OCI-LY7 (cell line): Measurements from ENCODE around the gene TMED5. TPM values are rescaled to one million over a fixed set of nuclear protein-coding genes. Genes with fewer than 3 reads are reported as not detected.
"Not testable (repeated sequence)": the region's sequence is repeated elsewhere in the genome, so short reads cannot be mapped to it uniquely, and the experiment has no call there.

Experiments used
- BruUV-seq: library from RNA; stranded (reverse); fragments of 400-500 nt; replicated peaks from 2 replicates; lab custom pipeline; 2021; lab: Mats Ljungman, UMichigan
- CTCF ChIA-PET: fragments of 300-600 bp; sonication (Branson Sonifier 250); formaldehyde crosslinking; loops from one replicate; lab custom pipeline; 2022; ENCODE audit warnings: antibody characterized with exemption; ENCODE audit not compliant: unreplicated experiment; lab: Charles Lee
- POLR2A ChIA-PET: fragments of 300-600 bp; sonication (Branson Sonifier 250); formaldehyde crosslinking; loops from one replicate; lab custom pipeline; 2022; ENCODE audit warnings: antibody characterized with exemption; lab: Charles Lee
- DNase-seq: peaks from one replicate; pipeline ENCODE4 v3.0.0-alpha.2; 2015; ENCODE audit warnings: low spot score
- H2AFZ ChIP-seq: fragments of 200-600 bp; sonication (generic), shearing (Covaris generic); 2 replicates; pipeline ENCODE4 v1.6.1; 2014; ENCODE audit warnings: mild to moderate bottlenecking, antibody characterized with exemption, low read length, moderate library complexity
- H3K27ac ChIP-seq: fragments of 200-600 bp; sonication (generic); 2 replicates; pipeline ENCODE4 v1.5.1; 2014; ENCODE audit warnings: mixed run types, low read depth, mild to moderate bottlenecking, moderate library complexity, low read length, inconsistent platforms; ENCODE audit not compliant: poor library complexity, severe bottlenecking
- H3K36me3 ChIP-seq: fragments of 200-600 bp; sonication (generic); 2 replicates; pipeline ENCODE4 v1.6.1; 2014; ENCODE audit warnings: mild to moderate bottlenecking, antibody characterized with exemption, low read length, moderate library complexity, mixed read lengths; ENCODE audit not compliant: insufficient read depth
- H3K4me1 ChIP-seq: fragments of 200-600 bp; sonication (generic); 2 replicates; pipeline ENCODE4 v1.5.1; 2014; ENCODE audit warnings: mild to moderate bottlenecking, low read length; ENCODE audit not compliant: insufficient read depth, poor library complexity, severe bottlenecking
- H3K4me2 ChIP-seq: fragments of 200-600 bp; sonication (generic); 2 replicates; pipeline ENCODE4 v1.6.1; 2014; ENCODE audit warnings: mild to moderate bottlenecking, low read length
- H3K4me3 ChIP-seq: fragments of 200-600 bp; sonication (generic); 2 replicates; pipeline ENCODE4 v1.5.1; 2014; ENCODE audit warnings: mild to moderate bottlenecking, low read depth, low read length; ENCODE audit not compliant: poor library complexity, severe bottlenecking
- H3K79me2 ChIP-seq: fragments of 200-600 bp; sonication (generic); 2 replicates; pipeline ENCODE4 v1.6.1; 2016; ENCODE audit warnings: low read depth, mild to moderate bottlenecking, low read length, moderate library complexity, mixed read lengths; ENCODE audit not compliant: insufficient read depth
- H3K9me2 ChIP-seq: fragments of 200-600 bp; sonication (generic); 2 replicates; pipeline ENCODE4 v1.6.1; 2016; ENCODE audit warnings: mild to moderate bottlenecking, low read length, mixed read lengths; ENCODE audit not compliant: insufficient read depth
- H3K9me3 ChIP-seq: fragments of 200-600 bp; sonication (generic); 2 replicates; pipeline ENCODE4 v1.6.1; 2014; ENCODE audit warnings: mild to moderate bottlenecking, mixed run types, low read length, mixed read lengths
- H4K20me1 ChIP-seq: fragments of 200-600 bp; sonication (generic); 2 replicates; pipeline ENCODE4 v1.6.1; 2014; ENCODE audit warnings: mild to moderate bottlenecking, antibody characterized with exemption, low read length, moderate library complexity, mixed read lengths; ENCODE audit not compliant: insufficient read depth
- EZH2phosphoT487 ChIP-seq: fragments of 200-600 bp; sonication (generic); IDR thresholded peaks from 2 replicates; pipeline ENCODE4 v1.6.1; 2018; ENCODE audit warnings: low read depth, borderline replicate concordance, mild to moderate bottlenecking, mixed run types, antibody characterized with exemption, low read length, moderate library complexity, mixed read lengths
- intact Hi-C: fragments of 100-400 bp; cut with micrococcal nuclease; formaldehyde crosslinking; loops from one replicate; pipeline ENCODE4 v1.10.0; 2022; ENCODE audit not compliant: unreplicated experiment
- total RNA-seq, 2 experiments: library from RNA; depleted of rRNA in 1 of 2; stranded (reverse); fragments of >200 nt in 1 of 2; shearing (Covaris generic) in 1 of 2; gene quantifications; 2 replicates each; pipeline ENCODE4 v1.2.3, GENCODE V29; 2014 to 2022
- TF ChIP-seq, protein P1 (sequence below): fragments of 200-600 bp; sonication (generic); conservative IDR thresholded peaks from 2 replicates; pipeline ENCODE4 v1.5.1; 2014; ENCODE audit warnings: mild to moderate bottlenecking, antibody characterized with exemption, low read length, moderate library complexity, mixed read lengths

Gene TMED5
- total RNA-seq, 2 experiments from 2014 or later, result 40.3 to 49.1 TPM

DNA sequence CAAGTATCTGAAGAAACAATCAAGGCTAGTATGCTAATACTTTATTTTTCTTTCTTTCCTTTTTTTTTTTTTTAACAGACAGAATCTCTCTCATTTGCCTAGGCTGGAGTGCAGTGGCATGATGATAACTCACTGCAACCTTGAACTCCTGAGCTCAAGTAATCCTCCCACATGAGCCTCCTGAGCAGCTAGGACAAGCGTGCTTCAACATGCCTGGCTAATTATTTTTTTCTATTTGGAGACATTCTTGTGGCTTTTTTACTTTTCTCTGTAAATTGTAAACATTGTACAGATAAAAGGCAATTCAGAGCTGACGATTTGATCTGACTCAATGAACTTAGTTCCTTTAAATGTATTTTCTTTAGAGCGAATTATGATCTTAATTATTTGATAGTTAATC lies 41.7 kb upstream of the TMED5 start:
- Histone ChIP-seq H3K9me3 (no peaks in the 10 kb centered on the region; the same call in 1 of the 2 replicates), H3K27ac (no peak overlapping the region), H3K4me2 (no peak overlapping the region), H3K9me2 (no peaks in the 10 kb centered on the region), H3K79me2 (no peaks in the 10 kb centered on the region), H3K36me3 (peaks cover 97% of the 10 kb centered on the region), H3K4me1 (peaks cover 4% of the 10 kb centered on the region), H4K20me1 (no peaks in the 10 kb centered on the region), H3K4me3 (no peak overlapping the region), H2AFZ (no peak overlapping the region)
- TF ChIP-seq, protein P1, sequence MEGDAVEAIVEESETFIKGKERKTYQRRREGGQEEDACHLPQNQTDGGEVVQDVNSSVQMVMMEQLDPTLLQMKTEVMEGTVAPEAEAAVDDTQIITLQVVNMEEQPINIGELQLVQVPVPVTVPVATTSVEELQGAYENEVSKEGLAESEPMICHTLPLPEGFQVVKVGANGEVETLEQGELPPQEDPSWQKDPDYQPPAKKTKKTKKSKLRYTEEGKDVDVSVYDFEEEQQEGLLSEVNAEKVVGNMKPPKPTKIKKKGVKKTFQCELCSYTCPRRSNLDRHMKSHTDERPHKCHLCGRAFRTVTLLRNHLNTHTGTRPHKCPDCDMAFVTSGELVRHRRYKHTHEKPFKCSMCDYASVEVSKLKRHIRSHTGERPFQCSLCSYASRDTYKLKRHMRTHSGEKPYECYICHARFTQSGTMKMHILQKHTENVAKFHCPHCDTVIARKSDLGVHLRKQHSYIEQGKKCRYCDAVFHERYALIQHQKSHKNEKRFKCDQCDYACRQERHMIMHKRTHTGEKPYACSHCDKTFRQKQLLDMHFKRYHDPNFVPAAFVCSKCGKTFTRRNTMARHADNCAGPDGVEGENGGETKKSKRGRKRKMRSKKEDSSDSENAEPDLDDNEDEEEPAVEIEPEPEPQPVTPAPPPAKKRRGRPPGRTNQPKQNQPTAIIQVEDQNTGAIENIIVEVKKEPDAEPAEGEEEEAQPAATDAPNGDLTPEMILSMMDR, result no peak
- TF ChIP-seq EZH2phosphoT487, result no peak
- CTCF ChIA-PET, result no interaction called here
- POLR2A ChIA-PET, result interaction anchor here (0.6 to 1.4 kb wide), 6 partner anchors 14 to 141 kb away, joined by 3 to 7 read pairs (median 3); partner anchors contain the start of gene DR1
- DNase-seq, result no peak
- BruUV-seq, result no TSS peak
- intact Hi-C loops, result loop anchor here (5.0 kb wide), 1 partner anchor 35 kb away; no protein-coding TSS in a partner anchor

DNA sequence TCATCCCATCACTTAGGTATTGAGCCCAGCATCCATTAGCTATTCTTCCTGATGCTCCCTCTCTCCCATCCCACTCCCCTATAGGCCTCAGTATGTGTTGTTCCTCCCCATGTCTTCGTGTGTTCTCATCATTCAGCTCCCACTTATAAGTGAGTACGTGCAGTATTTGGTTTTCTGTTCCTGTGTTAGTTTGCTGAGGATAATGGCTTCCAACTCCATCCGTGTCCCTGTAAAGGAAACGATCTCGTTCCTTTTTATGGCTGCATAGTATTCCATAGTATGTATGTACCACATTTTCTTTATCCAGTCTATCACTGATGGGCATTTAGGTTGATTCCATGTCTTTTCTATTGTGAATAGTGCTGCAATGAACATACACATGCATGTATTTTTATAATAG lies 40.5 kb upstream of the TMED5 start:
- H3K4me3 ChIP-seq, H3K9me2 ChIP-seq, H3K9me3 ChIP-seq, H3K79me2 ChIP-seq, H4K20me1 ChIP-seq, H3K4me1 ChIP-seq, H3K4me2 ChIP-seq, H3K27ac ChIP-seq, DNase-seq, H2AFZ ChIP-seq, CTCF ChIA-PET, BruUV-seq: not testable (repeated sequence)
- intact Hi-C loops, result loop anchor here (5.0 kb wide), 1 partner anchor 37 kb away; no protein-coding TSS in a partner anchor
- H3K36me3 ChIP-seq, result peaks cover 96% of the 10 kb centered on the region
- POLR2A ChIA-PET, result interaction anchor here (1.1 kb wide), 1 partner anchor 152 kb away, joined by 3 read pairs; no protein-coding TSS in a partner anchor

- Histone ChIP-seq H3K9me3 (no peaks in the 10 kb centered on the region), H3K4me2 (no peak overlapping the region), H3K79me2 (no peaks in the 10 kb centered on the region), H3K4me1 (no peaks in the 10 kb centered on the region), H3K9me2 (no peaks in the 10 kb centered on the region), H3K27ac (no peak overlapping the region), H2AFZ (no peak overlapping the region), H4K20me1 (no peaks in the 10 kb centered on the region), H3K36me3 (peaks cover 94% of the 10 kb centered on the region), H3K4me3 (no peak overlapping the region)
- intact Hi-C loops, result no loop called here
- CTCF ChIA-PET, result no interaction called here
- DNase-seq, result peak; percentile 13
- BruUV-seq, result no TSS peak
- TF ChIP-seq, protein P1, result no peak
- no peak for TF ChIP-seq EZH2phosphoT487
- POLR2A ChIA-PET, result no interaction called here
Measured at GRCh38 chr1:93219443-93219842, 39.2 kb upstream of the TMED5 start.
